ENCODE data around the gene SMIM1. TPM values are rescaled to one million over a fixed set of nuclear protein-coding genes. Genes with fewer than 3 reads are reported as not detected.

The SMIM1 gene
- total and polyA plus RNA-seq, 9 of the 15 experiments (the other 6 are each of a cell fraction or from before 2014, with no cell fraction given): 2.3 to 125 (median 24.3) TPM

- no TSS peak for BruUV-seq (replicated peaks)
- FAIRE-seq (peak; percentile 44), ATAC-seq (peak; percentile 76), DNase-seq (ENCODE audit: extremely low read depth in 1 of 4, low spot score in 3 of 4) (peak in 3 of 4 experiments; percentile 52 to 53 (median 53))
- no peaks in the 10 kb centered on the region for H4K20me1 ChIP-seq (replicated peaks; ENCODE audit: control insufficient read depth, insufficient read depth, low read length)
- H3K79me2 ChIP-seq (ENCODE audit: control insufficient read depth, insufficient read depth, low read length): no peaks in the 10 kb centered on the region
- H2AFZ ChIP-seq (ENCODE audit: low read depth, low read length): peak overlapping the region; percentile 20
- peaks cover 10 to 27% of the 10 kb centered on the region in 2 experiments; a peak in 3 of 5 replicates for H3K27me3 ChIP-seq (ENCODE audit: control insufficient read depth in 2 of 2, insufficient read depth in 2 of 2, low read length in 2 of 2)
- no peaks in the 10 kb centered on the region for H3K9me3 ChIP-seq (replicated peaks; ENCODE audit: control insufficient read depth, insufficient read depth, low read depth, low read length)
- peak overlapping the region in 1 of 2 experiments; percentile 74; a peak in 1 of 4 replicates for H3K9ac ChIP-seq (ENCODE audit: insufficient read depth in 1 of 2, low read depth in 2 of 2, low read length in 2 of 2)
- no peak overlapping the region for H3K27ac ChIP-seq (ENCODE audit: extremely low read depth, low read depth, low read length)
- CTCF ChIA-PET (ENCODE audit: low intra/inter-chr PET ratio): no interaction called here
- H3K4me2 ChIP-seq (ENCODE audit: insufficient read depth, low read length): peak overlapping the region; percentile 34; the same call in 1 of the 2 replicates
- intact Hi-C loops (cut with micrococcal nuclease): no loop called here
- in situ Hi-C loops (cut with MboI): no loop called here
- 14% methylated on average over 21 of the region's 21 CpGs for WGBS (ENCODE audit: insufficient coverage, low coverage, missing lambda C conversion rate)
- no peaks in the 10 kb centered on the region for H3K9me1 ChIP-seq (ENCODE audit: control insufficient read depth, insufficient read depth, low read length)
- no peak overlapping the region for H3K4me3 ChIP-seq
- POLR2A ChIA-PET: interaction anchor here (0.6 to 1.7 kb wide), 5 partner anchors 13 to 26 kb away, joined by 3 to 9 read pairs (median 3); no protein-coding TSS in a partner anchor
- no peaks in the 10 kb centered on the region for H3K36me3 ChIP-seq (ENCODE audit: control insufficient read depth, insufficient read depth, low read length)
- H3K4me1 ChIP-seq (replicated peaks in 1 of 2; ENCODE audit: control insufficient read depth in 2 of 2, insufficient read depth in 2 of 2, low read length in 2 of 2): peaks cover 11 to 43% of the 10 kb centered on the region in 2 experiments; a peak in 4 of 5 replicates
- TF ChIP-seq L3MBTL2 (IDR thresholded peaks at IDR 0.05) (peak; percentile 86), RCOR1 (IDR thresholded peaks at IDR 0.05; ENCODE audit: borderline replicate concordance in 1 of 2, low read depth in 2 of 2, low read length in 2 of 2) (0 out of 4 replicates have a peak, but pooled peaks of 1 of the 2 experiments have one; percentile 16), CBFA2T3 (IDR thresholded peaks at IDR 0.05) (peak; percentile 63), MEIS2 (IDR thresholded peaks at IDR 0.05; ENCODE audit: partially characterized antibody) (peak; percentile 17), E2F6 (IDR thresholded peaks at IDR 0.05; ENCODE audit: borderline replicate concordance in 1 of 2, extremely low read depth in 1 of 2, insufficient read depth in 1 of 2, insufficient read length in 1 of 2, low read depth in 1 of 2, low read length in 1 of 2, poor library complexity in 1 of 2, severe bottlenecking in 1 of 2) (peak; percentile 21 to 25), ZC3H11A (IDR thresholded peaks at IDR 0.05; ENCODE audit: low read depth, low read length) (no peak), JUND (IDR thresholded peaks at IDR 0.05; ENCODE audit: borderline replicate concordance, low read depth, low read length) (peak; percentile 51), JUND (tag; IDR thresholded peaks at IDR 0.05; ENCODE audit: borderline replicate concordance, low read depth, low read length) (peak; percentile 51; the same call in 1 of the 3 replicates), RBM34 (IDR thresholded peaks at IDR 0.05; ENCODE audit: borderline replicate concordance, insufficient read depth, low read length) (no peak), ARHGAP35 (IDR thresholded peaks at IDR 0.05; ENCODE audit: partially characterized antibody) (no peak), ZNF696 (CRISPR knock-in tag; conservative IDR thresholded peaks at IDR 0.05) (no peak), BHLHE40 (IDR thresholded peaks at IDR 0.05; ENCODE audit: low read length) (0 out of 2 replicates have a peak, but pooled peaks have one; percentile 48)
- TF ChIP-seq, protein P1, sequence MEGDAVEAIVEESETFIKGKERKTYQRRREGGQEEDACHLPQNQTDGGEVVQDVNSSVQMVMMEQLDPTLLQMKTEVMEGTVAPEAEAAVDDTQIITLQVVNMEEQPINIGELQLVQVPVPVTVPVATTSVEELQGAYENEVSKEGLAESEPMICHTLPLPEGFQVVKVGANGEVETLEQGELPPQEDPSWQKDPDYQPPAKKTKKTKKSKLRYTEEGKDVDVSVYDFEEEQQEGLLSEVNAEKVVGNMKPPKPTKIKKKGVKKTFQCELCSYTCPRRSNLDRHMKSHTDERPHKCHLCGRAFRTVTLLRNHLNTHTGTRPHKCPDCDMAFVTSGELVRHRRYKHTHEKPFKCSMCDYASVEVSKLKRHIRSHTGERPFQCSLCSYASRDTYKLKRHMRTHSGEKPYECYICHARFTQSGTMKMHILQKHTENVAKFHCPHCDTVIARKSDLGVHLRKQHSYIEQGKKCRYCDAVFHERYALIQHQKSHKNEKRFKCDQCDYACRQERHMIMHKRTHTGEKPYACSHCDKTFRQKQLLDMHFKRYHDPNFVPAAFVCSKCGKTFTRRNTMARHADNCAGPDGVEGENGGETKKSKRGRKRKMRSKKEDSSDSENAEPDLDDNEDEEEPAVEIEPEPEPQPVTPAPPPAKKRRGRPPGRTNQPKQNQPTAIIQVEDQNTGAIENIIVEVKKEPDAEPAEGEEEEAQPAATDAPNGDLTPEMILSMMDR (IDR thresholded peaks at IDR 0.05 in 2 of 3, conservative IDR thresholded peaks at IDR 0.05 in 1 of 3; ENCODE audit: insufficient read depth in 2 of 3, low read depth in 1 of 3, low read length in 3 of 3): peak in 2 of 3 experiments; percentile 14 to 43; a peak in 2 of 6 replicates
- TF ChIP-seq, protein P2, sequence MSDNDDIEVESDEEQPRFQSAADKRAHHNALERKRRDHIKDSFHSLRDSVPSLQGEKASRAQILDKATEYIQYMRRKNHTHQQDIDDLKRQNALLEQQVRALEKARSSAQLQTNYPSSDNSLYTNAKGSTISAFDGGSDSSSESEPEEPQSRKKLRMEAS (CRISPR knock-in tag; IDR thresholded peaks at IDR 0.05): peak; percentile 47; the same call in 1 of the 2 replicates
These were observed 16.2 kb upstream of the SMIM1 start for GRCh38 chr1:3756394-3756793.
